SK-N-SH (cell line): ENCODE results near the gene ZNF101. TPM values are rescaled to one million over a fixed set of nuclear protein-coding genes. Genes with fewer than 3 reads are reported as not detected.

Experiments
- CTCF ChIA-PET: fragments of 300-600, 350-600 bp; formaldehyde crosslinking; extraction: SDS; loops from one replicate; lab custom pipeline; 2021; lab: Yijun Ruan, JAX
- POLR2A ChIA-PET: fragments of 350-600 bp; sonication (Branson Sonifier 250); formaldehyde crosslinking; extraction: SDS; loops from one replicate; lab custom pipeline; 2020; ENCODE audit warnings: antibody characterized with exemption, inconsistent platforms; lab: Yijun Ruan, JAX
- DNase-seq: peaks from one replicate; pipeline ENCODE4 v3.0.0; 2012
- H2AFZ ChIP-seq: fragments of 200-600 bp; sonication (generic); 2 replicates; pipeline ENCODE4 v1.8.1; 2016; ENCODE audit warnings: antibody characterized with exemption, mild to moderate bottlenecking, low read depth
- H3F3A ChIP-seq: fragments of 200-600 bp; sonication (generic); replicated peaks from 2 replicates; pipeline ENCODE3; 2016; ENCODE audit warnings: antibody characterized with exemption, mild to moderate bottlenecking; ENCODE audit not compliant: insufficient read depth
- H3K27ac ChIP-seq, 2 experiments: fragments of 200-500 bp in 1 of 2; fragments of 200-600 bp in 1 of 2; sonication (Bioruptor generic) in 1 of 2; sonication (generic), shearing (Covaris generic) in 1 of 2; 2 replicates each; pipeline versions ENCODE4 v1.5.1 to v1.6.1; 2014 to 2016; ENCODE audit warnings: low read depth in 2 of 2, inconsistent platforms in 1 of 2, low read length in 1 of 2, mild to moderate bottlenecking in 1 of 2, mixed read lengths in 1 of 2
- H3K27me3 ChIP-seq: fragments of 200-600 bp; sonication (generic), shearing (Covaris generic); 2 replicates; pipeline ENCODE4 v1.6.1; 2016; ENCODE audit warnings: mixed run types; ENCODE audit not compliant: insufficient read depth
- H3K36me3 ChIP-seq, 2 experiments: fragments of 200-500 bp in 1 of 2; fragments of 200-600 bp in 1 of 2; sonication (Bioruptor generic) in 1 of 2; sonication (generic) in 1 of 2; replicated peaks in 1 of 2; 2 replicates each; pipeline versions ENCODE3 to v1.5.1; 2014 to 2016; ENCODE audit warnings: low read length in 1 of 2, mild to moderate bottlenecking in 1 of 2; ENCODE audit not compliant: insufficient read depth in 2 of 2, control insufficient read depth in 1 of 2
- H3K4me1 ChIP-seq, 2 experiments: fragments of 200-500 bp in 1 of 2; fragments of 200-600 bp in 1 of 2; sonication (Bioruptor generic) in 1 of 2; sonication (generic), shearing (Covaris generic) in 1 of 2; 2 replicates each; pipeline versions ENCODE4 v1.5.1 to v1.6.1; 2014 to 2016; ENCODE audit warnings: low read depth in 1 of 2, low read length in 1 of 2, mixed run types in 1 of 2; ENCODE audit not compliant: insufficient read depth in 2 of 2, control insufficient read depth in 1 of 2
- H3K4me2 ChIP-seq: fragments of 200-600 bp; sonication (generic), shearing (Covaris generic); 2 replicates; pipeline ENCODE4 v1.6.1; 2017; ENCODE audit warnings: mixed run types
- H3K4me3 ChIP-seq, 2 experiments: fragments of 200-500 bp in 1 of 2; fragments of 200-600 bp in 1 of 2; sonication (Bioruptor generic) in 1 of 2; sonication (generic), shearing (Covaris generic) in 1 of 2; 2 replicates each; pipeline versions ENCODE4 v1.5.1 to v1.8.1; 2014 to 2016; ENCODE audit warnings: low read depth in 2 of 2, inconsistent platforms in 1 of 2, low read length in 1 of 2, mild to moderate bottlenecking in 1 of 2, mixed read lengths in 1 of 2, moderate library complexity in 1 of 2
- H3K79me2 ChIP-seq: fragments of 200-600 bp; sonication (generic); 2 replicates; pipeline ENCODE4 v1.8.1; 2017; ENCODE audit warnings: mild to moderate bottlenecking; ENCODE audit not compliant: insufficient read depth
- H3K9ac ChIP-seq: fragments of 200-600 bp; sonication (generic); 2 replicates; pipeline ENCODE4 v1.6.1; 2017; ENCODE audit warnings: mixed run types
- H3K9me2 ChIP-seq: fragments of 200-600 bp; sonication (generic); 2 replicates; pipeline ENCODE4 v1.6.1; 2017; ENCODE audit warnings: mixed run types
- H3K9me3 ChIP-seq: fragments of 200-600 bp; sonication (generic); 2 replicates; pipeline ENCODE4 v1.6.1; 2017; ENCODE audit warnings: mixed run types, mild to moderate bottlenecking, moderate library complexity
- H4K20me1 ChIP-seq: fragments of 200-600 bp; sonication (generic); 2 replicates; pipeline ENCODE4 v1.6.1; 2017; ENCODE audit warnings: mild to moderate bottlenecking, mixed run types; ENCODE audit not compliant: insufficient read depth
- CHD2 ChIP-seq: fragments of 150-350 bp; IDR thresholded peaks from 2 replicates; pipeline ENCODE4 v1.6.1; 2018; ENCODE audit warnings: low read length; ENCODE audit not compliant: partially characterized antibody
- CTCF ChIP-seq: fragments of 200-600 bp; sonication (generic); IDR thresholded peaks from 2 replicates; pipeline ENCODE4 v1.6.1; 2017; ENCODE audit warnings: antibody characterized with exemption, mild to moderate bottlenecking, moderate library complexity
- FOSL2 ChIP-seq: IDR thresholded peaks from 2 replicates; pipeline ENCODE4 v1.4.0; 2012; ENCODE audit warnings: low read depth, mild to moderate bottlenecking, moderate library complexity, borderline replicate concordance
- FOXJ3 ChIP-seq: sonication (generic); formaldehyde crosslinking; IDR thresholded peaks from 2 replicates; pipeline ENCODE4 v1.5.1; 2020; ENCODE audit warnings: mild to moderate bottlenecking, missing genetic modification reagents
- FOXM1 ChIP-seq: IDR thresholded peaks from 2 replicates; pipeline ENCODE4 v1.4.0; 2012; ENCODE audit warnings: low read depth, mild to moderate bottlenecking
- GABPA ChIP-seq: IDR thresholded peaks from 2 replicates; pipeline ENCODE4 v1.4.0; 2012; ENCODE audit warnings: low read depth, mild to moderate bottlenecking
- MEF2A ChIP-seq: IDR thresholded peaks from 2 replicates; pipeline ENCODE4 v1.4.0; 2012; ENCODE audit warnings: low read depth, borderline replicate concordance
- MXI1 ChIP-seq: IDR thresholded peaks from 2 replicates; pipeline ENCODE4 v1.6.1; 2012; ENCODE audit warnings: mild to moderate bottlenecking, low read depth, low read length, improper control_type of control experiment
- NFIC ChIP-seq: IDR thresholded peaks from 2 replicates; pipeline ENCODE4 v1.4.0; 2012; ENCODE audit warnings: borderline replicate concordance
- NRF1 ChIP-seq: IDR thresholded peaks from 2 replicates; pipeline ENCODE4 v1.6.1; 2012; ENCODE audit warnings: low read depth, mild to moderate bottlenecking, low read length
- PBX3 ChIP-seq: IDR thresholded peaks from 2 replicates; pipeline ENCODE4; 2012
- RAD21 ChIP-seq: IDR thresholded peaks from 2 replicates; pipeline ENCODE4 v1.6.1; 2012; ENCODE audit warnings: mild to moderate bottlenecking, low read length
- REST ChIP-seq: IDR thresholded peaks from 2 replicates; pipeline ENCODE4 v1.6.1; 2012; ENCODE audit warnings: mild to moderate bottlenecking, low read depth, low read length, moderate library complexity
- SMC3 ChIP-seq: IDR thresholded peaks from 2 replicates; pipeline ENCODE4 v1.6.1; 2012; ENCODE audit warnings: low read depth, low read length, improper control_type of control experiment
- USF2 ChIP-seq: fragments of 150-350 bp; IDR thresholded peaks from 2 replicates; pipeline ENCODE4 v1.6.1; 2017; ENCODE audit warnings: antibody characterized with exemption, low read length, low read depth, borderline replicate concordance
- ZBTB33 ChIP-seq: IDR thresholded peaks from 2 replicates; pipeline ENCODE4 v1.4.0; 2012; ENCODE audit warnings: low read depth, borderline replicate concordance
- WGBS: methylation state at CpG from one replicate; pipeline ENCODE4 v1.1.6; 2017; ENCODE audit warnings: low lambda C conversion rate; 5-methylcytosine and 5-hydroxymethylcytosine counted together
- polyA plus RNA-seq, 3 experiments: library from polyadenylated mRNA; depleted of rRNA; stranded (reverse); fragments of >200 nt; gene quantifications; 2 replicates each; pipeline ENCODE4 v1.2.3, GENCODE V29; 2012

The ZNF101 gene
- polyA plus RNA-seq, 1 of the 3 experiments (the other 2 are of a cell fraction) = 2.4 TPM

- Histone ChIP-seq H2AFZ (no peak overlapping the region), H3K79me2 (peaks cover 41% of the 10 kb centered on the region), H3K27ac (no peak overlapping the region), H4K20me1 (no peaks in the 10 kb centered on the region), H3F3A (peaks cover 3% of the 10 kb centered on the region), H3K36me3 (peaks cover 4 to 19% of the 10 kb centered on the region in 2 experiments), H3K4me3 (no peak overlapping the region), H3K4me2 (no peak overlapping the region), H3K9me3 (peaks cover 42% of the 10 kb centered on the region), H3K9ac (no peak overlapping the region), H3K27me3 (no peaks in the 10 kb centered on the region), H3K4me1 (no peaks in the 10 kb centered on the region), H3K9me2 (no peaks in the 10 kb centered on the region)
- TF ChIP-seq PBX3 (no peak), RAD21 (no peak), FOXJ3 (CRISPR knock-in tag) (no peak), FOXM1 (no peak), NFIC (no peak), SMC3 (no peak), GABPA (no peak), NRF1 (no peak), USF2 (no peak), REST (no peak), MEF2A (no peak)
- CTCF ChIA-PET = no interaction called here
- POLR2A ChIA-PET = no interaction called here
- DNase-seq = no peak
- 95% methylated on average over 2 of the region's 2 CpGs for WGBS
These were observed 51.2 kb downstream of the ZNF101 start for GRCh38 chr19:19719798-19720197.

- Histone ChIP-seq H3K36me3 (peaks cover 2 to 9% of the 10 kb centered on the region in 2 experiments), H2AFZ (no peak overlapping the region), H4K20me1 (no peaks in the 10 kb centered on the region), H3K4me2 (no peak overlapping the region), H3K4me3 (no peak overlapping the region), H3K27me3 (no peaks in the 10 kb centered on the region), H3K27ac (no peak overlapping the region), H3K79me2 (peaks cover 34% of the 10 kb centered on the region), H3K4me1 (no peaks in the 10 kb centered on the region), H3K9ac (no peak overlapping the region), H3K9me2 (no peaks in the 10 kb centered on the region), H3F3A (peaks cover 3% of the 10 kb centered on the region), H3K9me3 (peaks cover 31% of the 10 kb centered on the region)
- DNase-seq = no peak
- CTCF ChIA-PET = no interaction called here
- POLR2A ChIA-PET = no interaction called here
- WGBS = 98% methylated on average over 2 of the region's 2 CpGs
- no peak for TF ChIP-seq CTCF
- no peak for TF ChIP-seq FOSL2
- no peak for TF ChIP-seq MXI1
- no peak for TF ChIP-seq ZBTB33
- no peak for TF ChIP-seq CHD2
These were observed 53.3 kb downstream of the ZNF101 start for GRCh38 chr19:19721896-19722295.
